Inflammatory macrophage treated with lipopolysaccharide for 4 hours (primary cell): ENCODE measurements around the gene RNF141.
A peak's percentile ranks its signal among the peaks of the same experiment; 100 is the strongest.

Experiments used
- DNase-seq: peaks from one replicate; pipeline ENCODE4 v3.0.0-alpha.2; 2020

Gene RNF141

DNA sequence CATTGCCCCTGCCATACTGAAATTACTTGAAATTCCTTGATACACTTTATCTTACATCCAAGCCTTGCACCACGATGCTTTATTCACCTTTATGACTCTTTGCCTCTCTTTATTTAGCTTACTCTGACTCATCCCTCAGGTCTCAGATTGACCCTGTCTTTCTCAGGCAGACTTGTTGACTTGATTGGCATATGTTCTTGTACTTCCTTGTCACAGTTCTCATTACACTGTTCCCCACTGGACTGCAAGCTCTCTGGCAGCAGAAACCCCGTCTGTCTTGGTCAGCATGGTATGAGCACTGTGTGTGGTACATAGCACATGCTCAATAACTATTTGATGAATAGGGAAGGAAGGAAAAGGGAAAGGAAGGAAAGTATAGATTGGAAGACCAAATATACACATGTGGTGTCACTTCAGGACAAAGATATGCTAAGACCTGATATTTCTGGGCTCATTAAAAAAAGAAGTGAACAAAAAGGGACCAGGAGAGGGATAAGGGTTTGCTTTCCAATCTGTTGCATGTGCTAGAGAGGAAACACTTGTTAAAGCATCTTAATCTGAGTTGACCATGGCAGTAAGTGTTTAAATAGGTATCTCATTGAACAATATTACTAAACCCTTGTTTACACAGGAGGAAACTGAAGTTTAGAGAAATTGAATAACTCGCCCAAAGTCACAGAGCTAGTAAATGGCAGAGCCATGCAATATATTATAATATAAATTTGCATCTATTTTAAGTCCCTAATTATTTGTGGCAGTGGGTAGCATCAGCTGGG lies 20.2 kb upstream of the RNF141 start:
- DNase-seq: no peak

DNA sequence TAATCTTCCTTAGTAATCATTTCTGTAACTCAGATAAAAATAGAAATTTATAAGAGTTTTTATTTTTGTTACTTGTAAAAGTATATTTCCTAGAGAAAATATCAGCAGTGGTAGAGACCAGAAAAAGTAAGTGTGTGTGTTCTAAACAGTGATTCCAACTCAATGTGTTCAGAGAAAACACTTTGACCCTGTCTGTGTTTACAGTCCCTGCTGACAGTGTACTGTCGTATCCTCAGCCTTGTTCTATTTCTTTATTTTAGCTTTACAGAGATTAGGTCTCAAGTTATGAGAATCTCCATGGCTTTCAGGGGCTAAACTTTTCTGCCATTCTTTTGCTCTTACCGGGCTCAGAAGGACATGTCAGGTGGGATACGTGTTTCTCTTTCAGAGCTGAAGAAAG lies 17.3 kb upstream of the RNF141 start:
- DNase-seq: no peak

DNA sequence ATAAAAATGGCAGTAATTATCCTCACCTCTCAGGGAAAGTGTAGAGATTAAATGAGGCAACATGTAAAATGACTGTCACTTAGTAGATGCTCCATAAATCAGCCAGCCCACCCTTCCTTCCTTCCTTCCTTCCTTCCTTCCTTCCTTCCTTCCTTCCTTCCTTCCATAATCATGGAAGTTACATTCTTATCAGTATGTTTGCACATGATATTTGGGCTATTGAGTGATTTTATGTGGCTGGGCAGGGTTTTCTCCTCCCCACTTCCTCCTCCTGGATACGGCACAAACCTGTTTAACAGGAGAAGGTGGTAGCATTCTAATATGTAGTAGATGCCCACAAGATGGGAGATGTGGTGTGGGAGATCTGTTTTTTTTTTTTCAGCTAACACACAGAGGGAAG lies 15.6 kb upstream of the RNF141 start:
- DNase-seq: no peak

DNA sequence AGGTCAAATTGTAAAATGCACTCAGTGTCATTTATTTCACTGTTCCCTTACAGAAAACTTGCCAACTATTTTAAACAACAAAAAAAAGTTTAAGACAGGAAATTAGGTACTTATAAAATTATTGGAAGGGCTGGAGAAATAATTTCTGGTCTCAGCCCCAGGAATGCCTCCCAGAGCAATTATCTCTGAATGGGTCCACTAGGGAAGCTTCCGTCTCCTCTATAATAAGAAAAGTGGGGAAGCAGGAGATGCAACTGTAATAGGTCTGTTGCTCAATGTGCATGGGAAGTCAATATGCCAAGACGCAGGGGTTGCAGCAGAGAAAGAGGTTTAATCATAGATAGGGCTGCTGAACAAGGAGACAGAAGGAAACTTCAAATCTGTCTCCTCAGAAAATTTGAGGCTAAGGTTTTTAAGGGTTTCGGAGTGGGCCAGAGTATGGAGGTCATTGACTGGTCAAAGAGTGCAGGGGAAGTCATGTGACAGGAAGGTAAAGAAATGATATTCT lies 10.9 kb upstream of the RNF141 start:
- no peak for DNase-seq

- DNase-seq: no peak
Observed at GRCh38 chr11:10551290-10551592, 10.3 kb upstream of the RNF141 start.

DNA sequence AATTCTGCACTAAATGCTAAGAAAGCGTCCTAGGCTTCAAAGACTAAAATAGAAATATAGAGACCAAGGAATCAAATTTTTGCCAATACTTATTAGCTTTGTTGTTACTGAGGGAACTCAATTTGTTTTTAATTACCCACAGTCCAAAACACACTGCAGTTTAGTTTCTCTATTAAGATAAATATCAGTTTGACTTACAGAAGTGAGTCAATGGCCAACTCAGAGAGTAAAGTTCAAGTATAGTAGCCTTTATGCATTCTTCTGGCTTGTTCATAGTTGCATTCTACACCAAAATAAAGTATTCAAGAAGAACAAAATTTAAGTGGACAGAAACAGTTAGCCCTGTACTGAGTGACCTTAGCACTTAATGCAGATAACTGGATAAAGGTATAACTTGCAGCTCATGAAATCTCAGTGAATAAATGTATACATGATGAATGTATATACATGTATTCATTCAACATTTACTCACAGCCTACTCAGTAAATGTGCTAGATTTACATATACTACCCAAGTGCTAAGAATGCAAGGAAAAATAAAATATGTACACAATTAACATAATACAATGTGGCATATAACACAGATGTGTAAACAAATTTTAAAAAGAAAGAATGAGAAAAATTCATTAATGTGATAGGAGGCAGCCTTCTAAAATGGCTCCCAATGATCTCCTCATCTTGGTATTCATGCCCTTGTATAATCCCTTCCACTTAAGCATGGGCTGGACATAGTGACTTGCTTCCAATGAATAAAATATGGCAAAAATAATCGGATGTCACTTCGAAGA lies 9.7 kb upstream of the RNF141 start:
- DNase-seq: no peak

- no peak for DNase-seq
Observed at GRCh38 chr11:10544491-10545465, 3.8 kb upstream of the RNF141 start.

DNA sequence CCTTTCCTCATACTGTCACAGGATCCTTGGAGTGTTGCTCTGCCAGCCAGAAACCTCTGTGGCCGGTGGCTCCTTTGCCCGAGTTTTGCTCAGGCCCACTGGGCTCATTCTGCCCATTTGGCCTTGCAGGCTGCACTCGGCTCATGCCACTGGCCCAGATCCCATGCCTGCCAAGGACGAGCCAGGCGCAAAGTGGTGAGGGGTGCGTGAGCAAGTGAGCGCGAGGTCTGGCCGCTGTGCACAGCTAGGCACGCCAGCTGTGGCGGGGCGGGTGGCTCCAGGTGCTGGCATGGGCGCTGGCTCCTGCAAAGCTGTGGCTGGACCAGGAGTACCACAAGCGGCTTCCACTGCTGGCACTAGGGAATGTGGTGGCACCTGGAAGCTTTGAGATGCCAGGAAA lies 2.8 kb upstream of the RNF141 start:
- DNase-seq: no peak

- no peak for DNase-seq
Observed at GRCh38 chr11:10542776-10543175, 1.8 kb upstream of the RNF141 start.

- no peak for DNase-seq
Observed at GRCh38 chr11:10541561-10541930, 559 bp upstream of the RNF141 start.

DNA sequence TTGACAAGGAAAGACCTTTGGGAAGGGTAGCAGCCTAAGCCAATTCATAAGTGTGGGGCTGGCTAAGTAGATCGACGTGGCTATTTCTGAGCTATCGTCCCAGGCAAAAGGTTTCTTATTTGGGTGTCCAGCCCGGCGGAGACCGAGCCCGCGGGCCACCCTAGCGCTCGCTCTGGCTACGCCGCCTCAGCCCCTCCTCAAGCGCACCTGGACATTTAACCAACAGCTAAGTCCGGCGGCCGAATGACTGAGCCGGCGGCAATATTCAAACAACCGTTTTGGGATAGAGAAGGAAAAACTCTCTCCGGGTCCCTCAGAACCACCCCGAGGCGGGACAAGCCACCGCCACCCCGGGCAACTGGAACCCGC lies 457 bp downstream of the RNF141 start:
- peak; percentile 9 for DNase-seq

DNA sequence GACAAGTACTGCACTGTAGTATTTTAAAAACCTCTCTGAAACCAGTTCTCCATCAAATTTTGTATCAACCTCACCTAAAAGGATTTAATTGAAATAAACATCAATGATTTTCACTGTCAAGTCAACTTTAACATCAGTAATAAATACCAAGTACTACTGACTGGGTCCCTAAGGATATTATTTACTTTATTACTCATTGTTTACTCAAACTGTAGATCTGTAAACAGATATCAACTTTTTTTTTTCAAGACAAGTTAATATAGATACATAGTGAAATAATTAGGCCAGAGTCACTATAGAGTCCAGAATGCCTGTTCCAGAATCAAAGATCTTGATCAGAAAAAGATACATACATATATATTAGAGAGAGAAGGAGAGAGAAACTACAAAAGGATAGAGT lies 1.6 kb downstream of the RNF141 start:
- DNase-seq: no peak

- DNase-seq: no peak
Observed at GRCh38 chr11:10538924-10539323, 2.1 kb downstream of the RNF141 start.

DNA sequence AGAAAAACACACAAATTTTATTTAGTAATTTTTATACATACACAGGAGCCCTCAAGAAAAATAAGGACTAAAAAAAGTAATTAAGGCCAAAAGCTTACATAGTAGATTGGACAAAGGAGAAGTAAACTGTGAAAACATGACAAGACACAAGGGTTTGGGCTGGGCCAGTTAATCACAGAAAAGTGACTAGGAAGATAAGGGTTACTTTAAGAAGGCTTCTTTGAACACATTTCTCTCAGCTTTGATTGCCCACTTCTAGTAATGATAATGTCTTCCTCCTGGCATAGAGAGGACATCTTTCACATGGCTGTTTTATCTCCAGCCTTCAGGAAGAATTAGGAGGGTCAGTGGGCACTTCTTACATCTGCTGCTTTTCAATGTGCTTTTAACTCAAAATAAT lies 3.4 kb downstream of the RNF141 start:
- no peak for DNase-seq

GRCh38 chr11:10534316-10534715 lies 6.7 kb downstream of the RNF141 start:
- no peak for DNase-seq

GRCh38 chr11:10533323-10533722 lies 7.7 kb downstream of the RNF141 start:
- DNase-seq: no peak

GRCh38 chr11:10532526-10532925 lies 8.5 kb downstream of the RNF141 start:
- no peak for DNase-seq

DNA sequence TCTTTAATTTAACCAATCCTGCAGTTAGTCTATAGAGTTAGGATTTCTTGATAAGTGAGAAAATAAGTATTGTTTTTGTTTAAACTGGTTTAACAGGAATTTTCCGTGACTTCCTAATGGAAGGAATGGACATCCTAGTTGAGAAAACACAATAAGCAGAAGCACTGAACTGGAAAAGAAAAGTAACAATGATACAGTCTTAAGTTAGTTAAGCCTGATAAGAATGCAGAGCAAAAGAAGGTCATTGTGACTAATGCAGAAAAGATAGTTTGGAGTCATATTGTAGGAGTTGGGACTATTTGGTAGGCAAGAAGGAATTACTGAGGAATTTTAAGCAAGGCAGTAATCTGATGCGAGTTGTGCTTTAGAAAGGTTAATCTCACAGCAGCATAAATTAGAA lies 11.7 kb downstream of the RNF141 start:
- no peak for DNase-seq

- DNase-seq: no peak
Observed at GRCh38 chr11:10528121-10528520, 12.9 kb downstream of the RNF141 start.

DNA sequence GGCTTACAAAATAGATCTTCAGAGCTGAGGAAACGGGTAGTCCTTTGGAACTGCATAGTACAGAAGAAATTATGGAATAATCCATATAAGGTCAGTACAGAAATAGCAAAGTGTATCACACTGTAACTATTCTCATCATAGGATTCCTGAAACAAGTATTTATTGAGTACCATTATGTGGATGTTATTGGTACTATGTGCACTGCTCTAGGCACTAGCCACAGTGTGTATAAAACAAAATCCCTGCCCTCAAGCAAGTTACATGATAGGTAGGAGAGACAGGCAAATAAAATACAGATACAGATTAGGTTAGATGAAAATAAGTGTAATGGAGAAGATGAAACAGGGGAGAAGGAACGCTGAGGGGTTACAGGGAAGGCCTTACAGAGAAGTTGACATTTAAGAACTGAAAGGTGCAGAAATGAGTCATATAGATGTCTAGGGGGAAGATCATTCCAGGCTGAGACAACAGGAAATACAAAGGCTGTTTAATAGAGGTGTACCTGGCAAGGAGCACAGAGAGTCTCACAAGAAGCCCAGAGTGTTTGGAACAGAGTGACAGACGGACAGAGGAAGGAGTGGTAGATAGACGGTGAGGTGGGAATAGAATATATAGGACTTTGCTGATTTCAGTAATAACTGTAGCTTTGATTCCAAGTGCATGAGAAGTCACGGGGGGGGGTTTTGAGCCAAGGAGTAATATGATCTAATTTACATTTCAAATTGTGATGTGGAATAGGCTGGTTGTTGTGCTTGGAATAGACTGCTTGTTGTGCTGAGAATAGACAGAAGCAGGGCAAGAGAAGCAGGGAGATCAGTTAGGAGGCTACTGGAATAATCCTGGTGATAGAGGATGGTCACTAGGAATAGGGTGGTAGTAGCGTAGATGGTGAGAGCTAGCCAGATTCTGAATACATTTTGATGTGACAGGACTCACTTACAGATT lies 13.7 kb downstream of the RNF141 start:
- DNase-seq: no peak

GRCh38 chr11:10524471-10524870 lies 16.5 kb downstream of the RNF141 start:
- no peak for DNase-seq

DNA sequence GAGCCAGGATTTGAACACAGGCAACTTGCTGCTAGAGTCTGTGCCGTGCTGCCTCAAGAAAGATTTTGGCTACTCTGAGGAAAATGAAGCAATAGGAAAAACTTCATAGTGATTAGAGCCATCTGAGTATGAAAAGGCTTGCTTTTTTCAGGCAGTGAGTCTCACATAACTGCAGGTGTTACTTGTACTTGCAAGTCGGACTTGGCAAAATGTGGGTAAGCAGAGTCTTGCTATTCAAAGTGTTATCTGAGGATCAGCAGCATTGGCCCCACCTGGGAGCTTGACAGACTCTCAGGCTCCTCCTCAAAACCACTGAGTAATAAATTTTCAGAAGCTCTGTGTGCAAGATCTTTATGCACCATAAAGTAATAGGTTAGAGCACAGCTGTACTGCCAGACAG lies 18.1 kb downstream of the RNF141 start:
- DNase-seq: no peak
